ENCODE data around the gene GYS1. TPM values are rescaled to one million over a fixed set of nuclear protein-coding genes. Genes with fewer than 3 reads are reported as not detected.

Gene GYS1
- total RNA-seq, 6 experiments from 2014 or later: 76.0 to 90.8 (median 87.5) TPM

GRCh38 chr19:49010453-49010852 lies 17.3 kb upstream of the GYS1 start:
- Mint-ChIP-seq H3K4me1 (ENCODE audit: low read depth) (no peaks in the 10 kb centered on the region), H3K4me3 (no peak overlapping the region)
- TF ChIP-seq CTCF (IDR thresholded peaks at IDR 0.05): no peak

GRCh38 chr19:49009828-49010227 lies 16.7 kb upstream of the GYS1 start:
- no peak for TF ChIP-seq CTCF (IDR thresholded peaks at IDR 0.05)
- Mint-ChIP-seq H3K4me1 (ENCODE audit: low read depth) (no peaks in the 10 kb centered on the region), H3K36me3 (ENCODE audit: low read depth) (peaks cover 22% of the 10 kb centered on the region), H3K9me3 (no peaks in the 10 kb centered on the region), H3K4me3 (no peak overlapping the region), H3K27me3 (ENCODE audit: insufficient read depth) (peaks cover 1% of the 10 kb centered on the region), H3K27ac (no peak overlapping the region)
- no peak for DNase-seq

More at GRCh38 chr19:49010453-49010852, 17.3 kb upstream of the GYS1 start:
- Mint-ChIP-seq H3K27ac (no peak overlapping the region), H3K9me3 (no peaks in the 10 kb centered on the region), H3K36me3 (ENCODE audit: low read depth) (peaks cover 24% of the 10 kb centered on the region), H3K27me3 (ENCODE audit: insufficient read depth) (peaks cover 1% of the 10 kb centered on the region)
- DNase-seq: no peak

- TF ChIP-seq CTCF (IDR thresholded peaks at IDR 0.05): no peak
- no peaks in the 10 kb centered on the region for H3K9me3 Mint-ChIP-seq
- H3K4me3 Mint-ChIP-seq: no peak overlapping the region
- no peaks in the 10 kb centered on the region for H3K4me1 Mint-ChIP-seq (ENCODE audit: low read depth)
- H3K27me3 Mint-ChIP-seq (ENCODE audit: insufficient read depth): peaks cover 1% of the 10 kb centered on the region; the same call in 1 of the 2 replicates
- H3K27ac Mint-ChIP-seq: no peak overlapping the region
- peaks cover 10% of the 10 kb centered on the region for H3K36me3 Mint-ChIP-seq (ENCODE audit: low read depth)
- DNase-seq: no peak
Observed at GRCh38 chr19:49006905-49007304, 13.8 kb upstream of the GYS1 start.

- peaks cover 1% of the 10 kb centered on the region; the same call in 1 of the 2 replicates for H3K27me3 Mint-ChIP-seq (ENCODE audit: insufficient read depth)
- no peaks in the 10 kb centered on the region for H3K9me3 Mint-ChIP-seq
- H3K4me1 Mint-ChIP-seq (ENCODE audit: low read depth): peaks cover under 1% of the 10 kb centered on the region
- peaks cover 5% of the 10 kb centered on the region for H3K36me3 Mint-ChIP-seq (ENCODE audit: low read depth)
- TF ChIP-seq CTCF (IDR thresholded peaks at IDR 0.05): no peak
- no peak overlapping the region for H3K27ac Mint-ChIP-seq
- no peak for DNase-seq
- no peak overlapping the region for H3K4me3 Mint-ChIP-seq
Observed at GRCh38 chr19:49004964-49005614, 12.0 kb upstream of the GYS1 start.

- no peak overlapping the region; the same call in 1 of the 2 replicates for H3K27ac Mint-ChIP-seq
- no peaks in the 10 kb centered on the region for H3K9me3 Mint-ChIP-seq
- TF ChIP-seq CTCF (IDR thresholded peaks at IDR 0.05): no peak
- peaks cover 1% of the 10 kb centered on the region; the same call in 1 of the 2 replicates for H3K27me3 Mint-ChIP-seq (ENCODE audit: insufficient read depth)
- H3K36me3 Mint-ChIP-seq (ENCODE audit: low read depth): peaks cover 10% of the 10 kb centered on the region
- H3K4me3 Mint-ChIP-seq: no peak overlapping the region
- peaks cover 10% of the 10 kb centered on the region for H3K4me1 Mint-ChIP-seq (ENCODE audit: low read depth)
- DNase-seq: no peak
Observed at GRCh38 chr19:49004133-49004532, 11.0 kb upstream of the GYS1 start.
